GM10266 (cell line): ENCODE results near the gene PPP2R2D.

Experiments
- DNase-seq: peaks from one replicate; pipeline ENCODE4 v3.0.0; 2012; ENCODE audit errors: extremely low spot score
- TF ChIP-seq, protein P1 (sequence below): IDR thresholded peaks from 2 replicates; pipeline ENCODE4 v1.5.1; 2012; ENCODE audit warnings: mild to moderate bottlenecking, low read depth; ENCODE audit not compliant: control insufficient read depth, insufficient read depth; ENCODE audit errors: missing control alignments

Gene PPP2R2D

DNA sequence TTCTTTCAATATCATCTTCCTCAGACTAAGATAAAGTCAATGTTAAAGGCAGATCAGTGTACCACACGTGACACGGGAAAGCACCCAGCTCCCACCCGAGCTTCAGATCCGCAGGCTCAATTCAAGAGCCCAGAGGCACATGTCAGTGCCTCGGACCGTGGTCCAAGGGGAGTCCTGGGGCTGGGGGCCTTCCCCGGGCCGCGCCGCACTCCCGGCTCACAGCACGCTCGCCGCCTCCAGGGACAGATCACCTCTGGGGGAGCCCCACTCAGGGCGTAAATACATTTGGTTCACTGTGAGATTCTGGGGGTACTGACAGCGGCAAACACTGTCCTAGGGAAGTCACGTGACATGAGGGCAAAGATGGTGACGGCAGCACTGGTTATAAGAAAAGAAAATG lies 70.1 kb downstream of the PPP2R2D start:
- no peak for DNase-seq
- TF ChIP-seq, protein P1, sequence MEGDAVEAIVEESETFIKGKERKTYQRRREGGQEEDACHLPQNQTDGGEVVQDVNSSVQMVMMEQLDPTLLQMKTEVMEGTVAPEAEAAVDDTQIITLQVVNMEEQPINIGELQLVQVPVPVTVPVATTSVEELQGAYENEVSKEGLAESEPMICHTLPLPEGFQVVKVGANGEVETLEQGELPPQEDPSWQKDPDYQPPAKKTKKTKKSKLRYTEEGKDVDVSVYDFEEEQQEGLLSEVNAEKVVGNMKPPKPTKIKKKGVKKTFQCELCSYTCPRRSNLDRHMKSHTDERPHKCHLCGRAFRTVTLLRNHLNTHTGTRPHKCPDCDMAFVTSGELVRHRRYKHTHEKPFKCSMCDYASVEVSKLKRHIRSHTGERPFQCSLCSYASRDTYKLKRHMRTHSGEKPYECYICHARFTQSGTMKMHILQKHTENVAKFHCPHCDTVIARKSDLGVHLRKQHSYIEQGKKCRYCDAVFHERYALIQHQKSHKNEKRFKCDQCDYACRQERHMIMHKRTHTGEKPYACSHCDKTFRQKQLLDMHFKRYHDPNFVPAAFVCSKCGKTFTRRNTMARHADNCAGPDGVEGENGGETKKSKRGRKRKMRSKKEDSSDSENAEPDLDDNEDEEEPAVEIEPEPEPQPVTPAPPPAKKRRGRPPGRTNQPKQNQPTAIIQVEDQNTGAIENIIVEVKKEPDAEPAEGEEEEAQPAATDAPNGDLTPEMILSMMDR: no peak

GRCh38 chr10:131971591-131971990 lies 70.8 kb downstream of the PPP2R2D start:
- no peak for DNase-seq
- TF ChIP-seq, protein P1: no peak

- TF ChIP-seq, protein P1: no peak
- no peak for DNase-seq
These were observed 71.8 kb downstream of the PPP2R2D start for GRCh38 chr10:131972474-131973071.

DNA sequence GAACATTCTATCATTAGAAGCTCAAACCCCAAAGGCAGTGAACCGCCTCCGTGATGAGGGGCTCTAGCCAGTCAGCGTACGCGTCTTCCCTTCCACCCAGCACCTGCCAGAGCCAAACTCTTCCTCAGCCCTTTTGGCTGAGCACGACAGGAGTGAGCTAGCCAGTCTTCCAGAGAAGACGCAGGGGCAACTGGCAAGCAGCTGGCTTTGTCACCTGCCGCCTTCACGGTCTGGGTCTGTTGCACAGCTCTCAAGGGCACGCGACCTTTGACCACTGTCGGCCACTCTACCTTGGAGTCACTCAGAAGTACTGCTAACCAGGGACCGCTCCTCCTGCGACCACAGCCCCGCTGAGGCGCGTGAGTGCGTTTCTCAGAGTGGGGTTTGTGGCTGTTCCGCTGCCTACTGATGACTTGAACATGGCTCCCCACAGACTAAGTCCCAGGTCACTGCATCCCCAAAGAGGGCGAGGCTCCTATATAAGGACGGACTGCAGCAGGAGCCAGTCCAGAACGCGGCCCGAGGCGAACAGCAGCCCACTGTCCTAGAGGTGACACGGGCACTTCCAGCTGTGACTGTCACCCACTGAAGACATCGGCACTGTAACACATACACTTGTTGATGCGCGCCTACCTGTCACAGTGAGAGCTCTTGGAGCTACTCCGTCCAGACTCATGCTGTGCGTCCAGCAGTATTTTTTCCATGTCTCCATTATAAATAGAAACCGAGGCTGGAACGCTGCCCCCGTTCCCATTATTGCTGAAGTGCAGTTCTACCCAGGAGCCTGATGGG lies 72.5 kb downstream of the PPP2R2D start:
- TF ChIP-seq, protein P1: no peak
- no peak for DNase-seq

- DNase-seq: no peak
- TF ChIP-seq, protein P1: no peak
These were observed 73.4 kb downstream of the PPP2R2D start for GRCh38 chr10:131974034-131974817.

GRCh38 chr10:131975003-131975402 lies 74.2 kb downstream of the PPP2R2D start:
- TF ChIP-seq, protein P1: no peak
- DNase-seq: no peak

- DNase-seq: no peak
- TF ChIP-seq, protein P1: no peak
These were observed 75.0 kb downstream of the PPP2R2D start for GRCh38 chr10:131975796-131976195.
